ENCODE results near the gene CABCOCO1.

CABCOCO1 gene

GRCh38 chr10:61642676-61643075, 20.1 kb upstream of the CABCOCO1 start:
- Histone ChIP-seq H3K9me3 (replicated peaks; ENCODE audit: low read length) (no peaks in the 10 kb centered on the region), H3K4me3 (ENCODE audit: low read length) (no peak overlapping the region), H3K4me2 (ENCODE audit: low read length) (peak overlapping the region; percentile 64), H3K36me3 (ENCODE audit: insufficient read depth, low read length) (no peaks in the 10 kb centered on the region), H3K9ac (ENCODE audit: low read depth, low read length) (no peak overlapping the region), H3K27me3 (ENCODE audit: control insufficient read depth, insufficient read depth, low read length) (no peaks in the 10 kb centered on the region), H3K4me1 (ENCODE audit: control insufficient read depth, insufficient read depth, low read length) (peaks cover 25% of the 10 kb centered on the region)

GRCh38 chr10:61643316-61643751, 19.4 kb upstream of the CABCOCO1 start:
- Histone ChIP-seq H3K9ac (ENCODE audit: low read depth, low read length) (no peak overlapping the region), H3K27me3 (ENCODE audit: control insufficient read depth, insufficient read depth, low read length) (no peaks in the 10 kb centered on the region), H3K9me3 (replicated peaks; ENCODE audit: low read length) (no peaks in the 10 kb centered on the region), H3K36me3 (ENCODE audit: insufficient read depth, low read length) (no peaks in the 10 kb centered on the region), H3K4me1 (ENCODE audit: control insufficient read depth, insufficient read depth, low read length) (peaks cover 25% of the 10 kb centered on the region), H3K4me3 (ENCODE audit: low read length) (no peak overlapping the region), H3K4me2 (ENCODE audit: low read length) (peak overlapping the region; percentile 64)

GRCh38 chr10:61653699-61654098, 9.0 kb upstream of the CABCOCO1 start:
- H3K9ac ChIP-seq (ENCODE audit: low read depth, low read length): no peak overlapping the region
- no peak overlapping the region for H3K4me2 ChIP-seq (ENCODE audit: low read length)
- no peak overlapping the region for H3K4me3 ChIP-seq (ENCODE audit: low read length)
- H3K9me3 ChIP-seq (replicated peaks; ENCODE audit: low read length): no peaks in the 10 kb centered on the region
- no peaks in the 10 kb centered on the region for H3K27me3 ChIP-seq (ENCODE audit: control insufficient read depth, insufficient read depth, low read length)
- no peaks in the 10 kb centered on the region for H3K4me1 ChIP-seq (ENCODE audit: control insufficient read depth, insufficient read depth, low read length)
- no peaks in the 10 kb centered on the region for H3K36me3 ChIP-seq (ENCODE audit: insufficient read depth, low read length)

- no peaks in the 10 kb centered on the region for H3K36me3 ChIP-seq (ENCODE audit: insufficient read depth, low read length)
These were observed 7.3 kb upstream of the CABCOCO1 start for GRCh38 chr10:61655335-61655851.

GRCh38 chr10:61663466-61663865, 737 bp downstream of the CABCOCO1 start:
- H3K4me2 ChIP-seq (ENCODE audit: low read length): peak overlapping the region; percentile 82
- H3K36me3 ChIP-seq (ENCODE audit: insufficient read depth, low read length): no peaks in the 10 kb centered on the region
- H3K27me3 ChIP-seq (ENCODE audit: control insufficient read depth, insufficient read depth, low read length): no peaks in the 10 kb centered on the region
- H3K9ac ChIP-seq (ENCODE audit: low read depth, low read length): no peak overlapping the region
- H3K9me3 ChIP-seq (replicated peaks; ENCODE audit: low read length): no peaks in the 10 kb centered on the region
- H3K4me1 ChIP-seq (ENCODE audit: control insufficient read depth, insufficient read depth, low read length): no peaks in the 10 kb centered on the region
- H3K4me3 ChIP-seq (ENCODE audit: low read length): no peak overlapping the region

More at GRCh38 chr10:61655335-61655851, 7.3 kb upstream of the CABCOCO1 start:
- Histone ChIP-seq H3K9ac (ENCODE audit: low read depth, low read length) (no peak overlapping the region), H3K4me1 (ENCODE audit: control insufficient read depth, insufficient read depth, low read length) (no peaks in the 10 kb centered on the region), H3K27me3 (ENCODE audit: control insufficient read depth, insufficient read depth, low read length) (no peaks in the 10 kb centered on the region), H3K4me2 (ENCODE audit: low read length) (no peak overlapping the region), H3K9me3 (replicated peaks; ENCODE audit: low read length) (no peaks in the 10 kb centered on the region), H3K4me3 (ENCODE audit: low read length) (no peak overlapping the region)

GRCh38 chr10:61664985-61665384, 2.3 kb downstream of the CABCOCO1 start:
- Histone ChIP-seq H3K9me3 (replicated peaks; ENCODE audit: low read length) (no peaks in the 10 kb centered on the region), H3K4me3 (ENCODE audit: low read length) (no peak overlapping the region), H3K4me2 (ENCODE audit: low read length) (no peak overlapping the region), H3K36me3 (ENCODE audit: insufficient read depth, low read length) (no peaks in the 10 kb centered on the region), H3K27me3 (ENCODE audit: control insufficient read depth, insufficient read depth, low read length) (no peaks in the 10 kb centered on the region), H3K9ac (ENCODE audit: low read depth, low read length) (no peak overlapping the region), H3K4me1 (ENCODE audit: control insufficient read depth, insufficient read depth, low read length) (no peaks in the 10 kb centered on the region)

GRCh38 chr10:61669161-61669725, 6.5 kb downstream of the CABCOCO1 start:
- H3K4me3 ChIP-seq (ENCODE audit: low read length): no peak overlapping the region
- no peaks in the 10 kb centered on the region for H3K36me3 ChIP-seq (ENCODE audit: insufficient read depth, low read length)
- no peaks in the 10 kb centered on the region for H3K4me1 ChIP-seq (ENCODE audit: control insufficient read depth, insufficient read depth, low read length)
- H3K9me3 ChIP-seq (replicated peaks; ENCODE audit: low read length): no peaks in the 10 kb centered on the region
- no peak overlapping the region for H3K4me2 ChIP-seq (ENCODE audit: low read length)
- H3K9ac ChIP-seq (ENCODE audit: low read depth, low read length): no peak overlapping the region
- H3K27me3 ChIP-seq (ENCODE audit: control insufficient read depth, insufficient read depth, low read length): no peaks in the 10 kb centered on the region

- Histone ChIP-seq H3K4me2 (ENCODE audit: low read length) (no peak overlapping the region), H3K9me3 (replicated peaks; ENCODE audit: low read length) (no peaks in the 10 kb centered on the region), H3K4me3 (ENCODE audit: low read length) (no peak overlapping the region), H3K4me1 (ENCODE audit: control insufficient read depth, insufficient read depth, low read length) (no peaks in the 10 kb centered on the region), H3K9ac (ENCODE audit: low read depth, low read length) (no peak overlapping the region), H3K36me3 (ENCODE audit: insufficient read depth, low read length) (no peaks in the 10 kb centered on the region), H3K27me3 (ENCODE audit: control insufficient read depth, insufficient read depth, low read length) (no peaks in the 10 kb centered on the region)
These were observed 7.1 kb downstream of the CABCOCO1 start for GRCh38 chr10:61669849-61670248.

- no peaks in the 10 kb centered on the region for H3K4me1 ChIP-seq (ENCODE audit: control insufficient read depth, insufficient read depth, low read length)
- H3K9me3 ChIP-seq (replicated peaks; ENCODE audit: low read length): no peaks in the 10 kb centered on the region
- no peak overlapping the region for H3K4me2 ChIP-seq (ENCODE audit: low read length)
- no peaks in the 10 kb centered on the region for H3K27me3 ChIP-seq (ENCODE audit: control insufficient read depth, insufficient read depth, low read length)
- no peak overlapping the region for H3K9ac ChIP-seq (ENCODE audit: low read depth, low read length)
- H3K36me3 ChIP-seq (ENCODE audit: insufficient read depth, low read length): no peaks in the 10 kb centered on the region
- no peak overlapping the region for H3K4me3 ChIP-seq (ENCODE audit: low read length)
These were observed 10.6 kb downstream of the CABCOCO1 start for GRCh38 chr10:61673360-61673759.

GRCh38 chr10:61682323-61682722, 19.6 kb downstream of the CABCOCO1 start:
- Histone ChIP-seq H3K36me3 (ENCODE audit: insufficient read depth, low read length) (no peaks in the 10 kb centered on the region), H3K4me3 (ENCODE audit: low read length) (no peak overlapping the region), H3K4me1 (ENCODE audit: control insufficient read depth, insufficient read depth, low read length) (no peaks in the 10 kb centered on the region), H3K27me3 (ENCODE audit: control insufficient read depth, insufficient read depth, low read length) (no peaks in the 10 kb centered on the region), H3K9ac (ENCODE audit: low read depth, low read length) (no peak overlapping the region), H3K4me2 (ENCODE audit: low read length) (no peak overlapping the region), H3K9me3 (replicated peaks; ENCODE audit: low read length) (no peaks in the 10 kb centered on the region)

GRCh38 chr10:61683319-61683718, 20.6 kb downstream of the CABCOCO1 start:
- Histone ChIP-seq H3K4me3 (ENCODE audit: low read length) (no peak overlapping the region), H3K4me2 (ENCODE audit: low read length) (no peak overlapping the region), H3K9me3 (replicated peaks; ENCODE audit: low read length) (no peaks in the 10 kb centered on the region), H3K27me3 (ENCODE audit: control insufficient read depth, insufficient read depth, low read length) (no peaks in the 10 kb centered on the region), H3K9ac (ENCODE audit: low read depth, low read length) (no peak overlapping the region), H3K36me3 (ENCODE audit: insufficient read depth, low read length) (no peaks in the 10 kb centered on the region), H3K4me1 (ENCODE audit: control insufficient read depth, insufficient read depth, low read length) (no peaks in the 10 kb centered on the region)

GRCh38 chr10:61684894-61685507, 22.3 kb downstream of the CABCOCO1 start:
- Histone ChIP-seq H3K9ac (ENCODE audit: low read depth, low read length) (no peak overlapping the region), H3K4me2 (ENCODE audit: low read length) (no peak overlapping the region), H3K4me1 (ENCODE audit: control insufficient read depth, insufficient read depth, low read length) (no peaks in the 10 kb centered on the region), H3K4me3 (ENCODE audit: low read length) (no peak overlapping the region), H3K36me3 (ENCODE audit: insufficient read depth, low read length) (no peaks in the 10 kb centered on the region), H3K27me3 (ENCODE audit: control insufficient read depth, insufficient read depth, low read length) (no peaks in the 10 kb centered on the region), H3K9me3 (replicated peaks; ENCODE audit: low read length) (no peaks in the 10 kb centered on the region)

Data from skeletal muscle satellite cell (primary cell).